NCI-H2081 (cell line): Measurements from ENCODE around the gene LRMDA.

Experiments used
- DNase-seq, 2 experiments: peaks; one replicate each; lab custom pipeline; 2025; lab: John Stamatoyannopoulos, UW

The LRMDA gene

DNA sequence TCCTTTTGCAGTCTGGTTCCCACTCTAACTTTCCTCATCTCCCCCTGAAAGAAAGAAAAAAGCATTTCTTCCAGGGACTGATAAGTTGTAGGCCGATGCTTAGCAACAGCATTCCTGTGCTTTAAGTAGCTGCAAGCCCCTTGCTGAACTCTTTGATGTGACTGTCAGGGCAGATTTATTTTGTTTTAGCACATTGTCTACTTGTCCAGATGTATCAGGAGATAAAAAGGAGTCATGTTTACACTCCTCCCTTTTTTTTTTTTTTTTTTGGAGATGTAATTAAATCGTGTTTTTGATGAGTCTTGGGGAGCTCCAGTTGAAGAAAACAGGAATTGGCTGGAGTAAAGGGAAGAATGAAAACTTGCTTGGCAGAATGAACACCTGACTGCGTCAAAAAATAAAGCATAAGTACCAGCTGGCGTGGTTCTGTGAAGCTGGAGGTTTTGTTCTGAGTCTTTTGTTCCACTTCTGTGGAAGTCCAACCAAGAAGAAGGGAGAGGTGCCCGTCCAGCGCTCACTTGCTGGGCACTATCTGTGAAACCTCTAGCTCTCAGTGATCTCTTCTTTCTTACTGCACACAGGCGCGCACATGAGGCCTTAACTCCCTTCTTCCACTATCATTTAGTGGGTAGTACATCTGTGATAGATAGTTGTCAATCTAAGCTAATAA lies 871.7 kb downstream of the LRMDA start:
- DNase-seq: no peak

GRCh38 chr10:76303682-76304316 lies 872.4 kb downstream of the LRMDA start:
- DNase-seq: peak; percentile 76 to 80

DNA sequence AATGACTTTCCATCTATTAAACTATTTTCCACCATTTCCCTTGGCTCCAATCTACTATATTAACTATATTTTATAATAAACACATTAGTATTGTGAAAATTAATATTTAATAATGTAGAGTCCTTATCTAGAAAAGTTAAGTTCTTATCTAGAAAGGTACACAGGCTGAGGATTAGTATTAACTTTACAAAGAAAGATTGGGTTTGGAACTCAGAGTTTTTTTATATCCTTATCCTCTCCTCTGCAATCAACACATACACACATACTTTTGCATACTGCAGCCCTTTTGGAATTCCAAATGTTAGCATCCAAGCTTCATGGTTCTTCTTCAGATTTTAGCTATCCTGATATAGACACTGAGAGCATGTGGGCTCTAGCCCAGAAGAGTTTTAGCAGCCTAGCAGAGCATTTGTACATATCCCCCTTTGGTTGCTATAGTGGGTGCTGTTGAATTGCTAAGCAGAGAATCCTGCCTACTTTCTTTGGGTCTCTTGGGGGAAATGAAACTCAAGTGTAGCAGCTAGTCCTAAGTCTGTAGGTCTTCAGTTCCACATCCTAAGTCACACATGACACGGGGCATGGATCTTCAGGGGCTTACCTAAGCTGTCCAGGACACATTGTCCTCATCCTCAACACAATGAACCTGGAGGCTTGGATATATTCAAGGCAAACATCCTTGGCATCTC lies 874.6 kb downstream of the LRMDA start:
- no peak for DNase-seq

DNA sequence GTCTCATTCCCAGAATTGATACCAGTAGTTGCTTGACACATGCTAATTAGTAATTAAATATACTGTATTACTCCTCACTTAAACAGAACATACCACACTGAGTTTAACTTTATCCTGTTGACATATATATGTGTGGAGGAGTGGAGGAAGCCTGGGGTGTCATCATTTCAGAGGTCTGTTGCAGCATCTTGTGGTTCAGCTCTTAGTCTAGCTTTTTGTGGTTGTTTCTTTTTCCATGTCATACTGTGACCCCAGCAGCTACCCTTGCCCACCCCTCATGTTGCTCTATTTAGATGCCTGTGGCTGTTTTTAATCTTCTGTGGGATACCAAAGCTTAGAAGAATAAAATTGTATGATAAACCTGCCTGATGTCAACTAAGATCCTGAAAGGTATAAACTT lies 875.4 kb downstream of the LRMDA start:
- no peak for DNase-seq

DNA sequence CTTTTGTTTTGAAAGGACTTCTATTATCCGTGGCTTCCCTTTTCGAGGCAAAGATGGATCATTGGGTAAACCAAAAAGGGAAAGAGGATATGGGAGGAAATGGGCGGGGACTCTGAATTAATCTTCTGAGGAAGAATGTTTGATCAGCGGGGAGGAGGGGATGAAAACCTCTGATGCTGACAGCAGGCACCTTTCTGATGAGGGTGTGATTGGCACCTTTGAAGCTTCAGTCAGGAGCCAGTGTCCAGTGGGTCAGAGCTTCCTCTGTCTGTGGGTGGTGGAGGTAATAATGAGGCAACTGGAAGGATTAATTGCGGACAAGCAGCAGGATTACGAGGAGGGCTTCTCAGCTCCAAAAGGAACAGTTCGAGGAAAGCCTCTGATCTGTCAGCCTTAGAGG lies 877.6 kb downstream of the LRMDA start:
- DNase-seq: no peak

- no peak for DNase-seq
These were observed 878.5 kb downstream of the LRMDA start for GRCh38 chr10:76309741-76310587.

- DNase-seq: no peak
These were observed 879.2 kb downstream of the LRMDA start for GRCh38 chr10:76310588-76311080.

GRCh38 chr10:76311752-76312636 lies 880.6 kb downstream of the LRMDA start:
- DNase-seq: no peak

DNA sequence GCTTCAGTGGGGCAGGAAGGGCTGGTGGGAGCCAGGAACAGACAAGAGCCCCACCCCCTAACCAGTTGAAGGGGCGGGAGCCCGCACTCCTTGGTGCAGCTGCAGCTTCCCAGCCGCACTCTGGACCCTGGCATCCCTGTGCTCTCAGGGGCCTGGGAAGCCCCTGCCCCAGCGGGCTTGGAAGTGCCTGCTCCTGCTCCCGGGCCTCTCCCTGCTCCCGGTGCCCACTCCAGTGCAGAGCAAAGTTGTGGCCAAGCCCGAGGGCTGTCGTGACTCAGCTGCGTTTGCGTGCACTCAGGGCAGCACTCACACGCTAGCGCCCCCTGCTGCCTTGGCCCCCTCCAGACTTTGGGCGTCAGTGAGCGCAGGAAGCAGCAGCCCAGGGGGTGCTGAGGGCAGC lies 883.8 kb downstream of the LRMDA start:
- DNase-seq: no peak

GRCh38 chr10:76316234-76316633 lies 884.8 kb downstream of the LRMDA start:
- no peak for DNase-seq

GRCh38 chr10:76317078-76317477 lies 885.7 kb downstream of the LRMDA start:
- no peak for DNase-seq

DNA sequence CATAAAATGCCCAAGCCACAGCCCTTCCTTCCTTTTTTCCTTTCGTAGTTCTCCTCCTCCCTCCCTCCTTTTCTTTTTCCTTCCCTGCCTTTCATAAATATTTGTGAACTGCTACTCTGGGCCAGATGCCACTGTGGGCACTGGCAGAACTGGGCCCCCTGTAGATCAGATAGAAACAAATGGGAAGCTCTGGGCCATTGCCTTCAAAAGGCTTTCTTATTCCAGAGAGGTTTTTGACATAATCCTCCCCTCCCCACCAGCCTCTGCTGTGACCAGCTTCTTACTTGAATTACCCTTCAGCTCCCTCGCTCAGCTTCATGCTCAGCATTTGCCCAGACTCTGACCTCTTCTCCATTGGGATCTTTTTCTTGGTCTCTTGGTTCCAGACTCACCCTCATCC lies 886.8 kb downstream of the LRMDA start:
- no peak for DNase-seq

- DNase-seq: no peak
These were observed 888.2 kb downstream of the LRMDA start for GRCh38 chr10:76319661-76320060.

- DNase-seq: peak; percentile 66 to 86
These were observed 892.9 kb downstream of the LRMDA start for GRCh38 chr10:76324283-76324682.

GRCh38 chr10:76327441-76327840 lies 896.0 kb downstream of the LRMDA start:
- DNase-seq: no peak

- DNase-seq: no peak
These were observed 896.9 kb downstream of the LRMDA start for GRCh38 chr10:76328348-76328747.

DNA sequence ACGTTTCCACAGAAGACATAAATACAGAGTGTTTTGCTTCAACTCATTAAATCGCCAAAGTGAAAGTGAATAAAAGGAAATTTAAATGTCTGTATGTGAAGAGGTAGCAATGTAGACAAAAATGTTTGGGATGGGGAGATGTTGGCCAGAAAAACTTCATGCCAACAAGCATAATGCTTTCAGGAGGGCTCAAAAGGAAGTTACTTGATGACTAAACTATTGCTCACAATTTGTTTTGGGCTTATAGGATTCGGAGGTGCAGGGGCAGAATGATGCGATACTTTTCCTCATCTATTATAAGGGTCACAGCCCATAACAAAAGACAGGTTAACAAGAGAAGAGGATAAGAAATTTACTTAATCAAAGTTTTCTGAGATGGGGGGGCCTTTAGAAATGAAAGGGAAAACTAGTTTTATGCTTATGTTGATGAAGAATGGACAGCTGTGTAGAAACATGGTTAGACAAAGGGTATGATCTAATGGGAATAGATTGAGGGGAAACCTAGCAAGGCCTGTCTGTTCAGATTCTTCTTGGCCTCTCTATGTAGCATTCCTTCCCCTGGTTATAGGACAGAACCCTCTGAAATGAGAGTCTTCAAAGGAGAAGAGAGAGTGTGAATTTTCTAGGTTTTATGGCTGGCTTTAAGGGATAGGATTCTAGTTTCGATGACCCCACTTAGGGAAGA lies 898.6 kb downstream of the LRMDA start:
- no peak for DNase-seq

DNA sequence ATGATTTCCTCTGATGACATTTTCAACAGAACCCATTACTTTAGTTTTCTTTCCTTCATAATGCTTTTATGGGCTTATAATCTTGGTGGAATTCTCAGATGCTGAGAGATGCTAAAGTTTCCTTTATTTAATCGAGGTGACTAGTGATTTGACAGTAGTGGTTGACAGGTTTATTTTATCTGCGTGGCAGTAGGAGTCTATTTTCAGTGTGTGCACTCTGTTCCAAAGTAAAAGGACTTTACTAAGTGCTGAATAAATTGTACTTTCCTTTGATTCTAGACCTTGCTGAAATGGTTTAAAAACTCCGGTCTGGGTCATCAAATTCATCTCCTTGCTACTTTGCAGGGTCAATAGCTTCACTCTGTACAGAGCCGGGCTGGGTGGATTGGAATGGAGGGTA lies 900.3 kb downstream of the LRMDA start:
- no peak for DNase-seq

DNA sequence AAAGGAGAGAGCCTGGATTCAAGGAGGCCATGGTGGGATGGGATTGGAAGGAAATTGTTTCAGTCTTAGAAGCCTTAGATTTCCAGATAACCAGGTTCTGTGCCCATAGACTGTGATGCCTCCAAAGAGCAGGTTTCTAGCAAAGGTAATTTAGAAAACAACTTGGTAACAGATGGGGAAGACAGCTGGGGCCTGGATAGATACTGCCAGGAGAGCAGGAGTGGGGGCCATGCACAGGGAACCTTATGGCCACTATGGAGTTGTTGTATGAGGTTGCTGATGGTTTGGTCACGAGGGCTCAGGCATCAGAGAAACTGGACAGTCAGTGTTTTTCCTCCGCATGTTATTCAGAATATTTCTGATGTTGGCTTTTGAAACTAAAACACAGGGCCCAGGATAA lies 901.9 kb downstream of the LRMDA start:
- DNase-seq: no peak

GRCh38 chr10:76333796-76334195 lies 902.4 kb downstream of the LRMDA start:
- no peak for DNase-seq

DNA sequence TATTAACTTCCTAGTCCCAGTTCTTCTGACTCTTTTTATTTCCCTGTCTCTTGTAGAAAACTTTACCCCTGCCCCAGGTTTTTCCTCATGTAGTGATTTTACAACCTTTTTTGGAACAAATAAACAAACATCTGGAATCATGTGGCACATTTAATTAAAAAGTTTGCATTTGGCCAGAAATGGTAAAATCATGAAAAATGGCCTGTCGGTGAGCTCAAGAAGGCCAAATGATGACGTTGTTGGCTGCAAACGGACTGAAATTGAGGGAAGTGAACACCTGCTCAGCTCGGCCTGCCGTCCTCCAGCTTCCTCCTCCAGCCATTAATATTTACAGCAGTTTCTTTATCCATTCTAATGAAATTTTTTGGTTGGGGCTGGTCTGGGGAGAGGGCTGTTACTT lies 902.8 kb downstream of the LRMDA start:
- no peak for DNase-seq
